Osteoblast (primary cell): ENCODE results near the gene POU2F1. TPM values are rescaled to one million over a fixed set of nuclear protein-coding genes. Genes with fewer than 3 reads are reported as not detected.

Source experiments
- DNase-seq: peaks from one replicate; pipeline ENCODE4 v3.0.0; 2011; ENCODE audit warnings: low spot score, mixed read lengths; ENCODE audit not compliant: insufficient read length; ENCODE audit errors: missing footprints
- H2AFZ ChIP-seq: 2 replicates; pipeline ENCODE4 v1.6.0; 2011; ENCODE audit warnings: mild to moderate bottlenecking, low read length
- H3K27ac ChIP-seq: 2 replicates; pipeline ENCODE4 v1.5.1; 2011; ENCODE audit warnings: mild to moderate bottlenecking, low read depth, low read length, moderate library complexity
- H3K27me3 ChIP-seq: 2 replicates; pipeline ENCODE4 v1.6.0; 2012; ENCODE audit warnings: mild to moderate bottlenecking, control low read depth, inconsistent platforms, low read length, moderate library complexity; ENCODE audit not compliant: insufficient read depth
- H3K36me3 ChIP-seq: 2 replicates; pipeline ENCODE4 v1.5.1; 2011; ENCODE audit warnings: mild to moderate bottlenecking, low read length, control low read depth, moderate library complexity; ENCODE audit not compliant: insufficient read depth
- H3K4me1 ChIP-seq: 2 replicates; pipeline ENCODE4 v1.5.1; 2011; ENCODE audit warnings: mild to moderate bottlenecking, low read length, control low read depth, moderate library complexity; ENCODE audit not compliant: insufficient read depth
- H3K4me2 ChIP-seq: 2 replicates; pipeline ENCODE4 v1.6.0; 2011; ENCODE audit warnings: mild to moderate bottlenecking, low read length; ENCODE audit not compliant: insufficient read depth
- H3K4me3 ChIP-seq: fragments of 200-600 bp; sonication (generic); 3 replicates; pipeline ENCODE4 v1.5.1; 2012; ENCODE audit warnings: mild to moderate bottlenecking, low read length, inconsistent platforms; ENCODE audit not compliant: insufficient read depth
- H3K79me2 ChIP-seq: 2 replicates; pipeline ENCODE4 v1.6.0; 2012; ENCODE audit warnings: mild to moderate bottlenecking, low read length, control low read depth, inconsistent platforms; ENCODE audit not compliant: insufficient read depth
- H3K9me3 ChIP-seq: 2 replicates; pipeline ENCODE4 v1.5.1; 2011; ENCODE audit warnings: low read depth, low read length, control low read depth
- H4K20me1 ChIP-seq: 2 replicates; pipeline ENCODE4 v1.6.0; 2012; ENCODE audit warnings: mild to moderate bottlenecking, low read length, control low read depth; ENCODE audit not compliant: insufficient read depth
- CTCF ChIP-seq: IDR thresholded peaks from 2 replicates; pipeline ENCODE4 v1.5.1; 2011; ENCODE audit warnings: mild to moderate bottlenecking, low read depth, low read length, moderate library complexity; ENCODE audit errors: extremely low read depth
- total RNA-seq: library from RNA; depleted of rRNA; stranded (reverse); fragments of >200 nt; gene quantifications from 2 replicates; pipeline ENCODE4 v1.2.3, GENCODE V29; 2012

Gene POU2F1
- total RNA-seq, 1 donor: 11.6 TPM

GRCh38 chr1:167232801-167233200, 12.1 kb downstream of the POU2F1 start:
- DNase-seq: no peak
- H3K27me3 ChIP-seq: no peaks in the 10 kb centered on the region
- no peaks in the 10 kb centered on the region for H3K36me3 ChIP-seq
- H3K27ac ChIP-seq: no peak overlapping the region
- H2AFZ ChIP-seq: no peak overlapping the region
- no peak for TF ChIP-seq CTCF
- H4K20me1 ChIP-seq: peaks cover 48% of the 10 kb centered on the region
- no peak overlapping the region for H3K4me3 ChIP-seq
- H3K4me2 ChIP-seq: no peak overlapping the region
- H3K4me1 ChIP-seq: no peaks in the 10 kb centered on the region
- no peaks in the 10 kb centered on the region for H3K9me3 ChIP-seq
- H3K79me2 ChIP-seq: peaks cover 76% of the 10 kb centered on the region

- H3K79me2 ChIP-seq: peaks cover 72% of the 10 kb centered on the region
- H3K27ac ChIP-seq: no peak overlapping the region
Observed at GRCh38 chr1:167233373-167233772, 12.7 kb downstream of the POU2F1 start.

GRCh38 chr1:167237000-167237399, 16.3 kb downstream of the POU2F1 start:
- H3K9me3 ChIP-seq: no peaks in the 10 kb centered on the region
- H3K4me1 ChIP-seq: no peaks in the 10 kb centered on the region
- H3K4me2 ChIP-seq: no peak overlapping the region
- H3K36me3 ChIP-seq: no peaks in the 10 kb centered on the region
- DNase-seq: no peak
- peaks cover 53% of the 10 kb centered on the region for H3K79me2 ChIP-seq
- H3K27ac ChIP-seq: no peak overlapping the region
- peaks cover 40% of the 10 kb centered on the region for H4K20me1 ChIP-seq
- H3K4me3 ChIP-seq: no peak overlapping the region
- no peaks in the 10 kb centered on the region for H3K27me3 ChIP-seq
- TF ChIP-seq CTCF: no peak
- H2AFZ ChIP-seq: no peak overlapping the region

More at GRCh38 chr1:167233373-167233772, 12.7 kb downstream of the POU2F1 start:
- DNase-seq: no peak
- H3K4me2 ChIP-seq: no peak overlapping the region
- H2AFZ ChIP-seq: no peak overlapping the region
- TF ChIP-seq CTCF: no peak
- no peaks in the 10 kb centered on the region for H3K36me3 ChIP-seq
- H3K4me1 ChIP-seq: no peaks in the 10 kb centered on the region
- peaks cover 46% of the 10 kb centered on the region for H4K20me1 ChIP-seq
- H3K9me3 ChIP-seq: no peaks in the 10 kb centered on the region
- no peaks in the 10 kb centered on the region for H3K27me3 ChIP-seq
- H3K4me3 ChIP-seq: no peak overlapping the region

- Histone ChIP-seq H3K4me3 (no peak overlapping the region), H4K20me1 (peaks cover 38% of the 10 kb centered on the region)
- no peak for TF ChIP-seq CTCF
Observed at GRCh38 chr1:167238713-167239112, 18.0 kb downstream of the POU2F1 start.

More at GRCh38 chr1:167238713-167239112, 18.0 kb downstream of the POU2F1 start:
- Histone ChIP-seq H2AFZ (no peak overlapping the region), H3K27ac (no peak overlapping the region), H3K4me2 (no peak overlapping the region), H3K9me3 (no peaks in the 10 kb centered on the region), H3K27me3 (no peaks in the 10 kb centered on the region), H3K79me2 (peaks cover 49% of the 10 kb centered on the region), H3K4me1 (no peaks in the 10 kb centered on the region), H3K36me3 (no peaks in the 10 kb centered on the region)
- DNase-seq: no peak
